Adrenal gland (tissue), 19 donors: Measurements from ENCODE around the gene DHDH. TPM values are rescaled to one million over a fixed set of nuclear protein-coding genes. Genes with fewer than 3 reads are reported as not detected.
A peak's percentile ranks its signal among the peaks of the same experiment; 100 is the strongest.
"Not testable (repeated sequence)": the region's sequence is repeated elsewhere in the genome, so short reads cannot be mapped to it uniquely, and the experiment has no call there.

ENCODE experiments used
- DNase-seq, 7 donors: peaks; one replicate each; pipeline ENCODE4 v3.0.0-alpha.2; 2019 to 2020
- H3K27ac ChIP-seq, 5 donors: fragments of 200-600 bp; sonication (generic) in 4 of 5; 1 replicate in 3 of 5; 2 replicates in 2 of 5; pipeline versions ENCODE4 v1.5.1 to v1.8.0; 2016 to 2020; ENCODE audit warnings: mild to moderate bottlenecking in 1 of 5
- H3K27me3 ChIP-seq: fragments of 200-600 bp; 2 replicates; pipeline ENCODE4 v1.8.0; 2021
- H3K36me3 ChIP-seq, 2 donors: fragments of 200-600 bp; replicated peaks in 1 of 2; 1 replicate in 1 of 2; 2 replicates in 1 of 2; pipeline versions ENCODE4 v1.5.1 to v1.8.0; 2018 to 2022
- H3K4me1 ChIP-seq, 2 donors: fragments of 200-600 bp; replicated peaks in 1 of 2; 1 replicate in 1 of 2; 2 replicates in 1 of 2; pipeline versions ENCODE4 v1.5.1 to v1.8.0; 2018 to 2021
- H3K4me3 ChIP-seq, 4 donors: fragments of 200-600 bp; sonication (generic) in 3 of 4; one replicate each; pipeline ENCODE4 v1.5.1; 2016 to 2018
- H3K9me3 ChIP-seq, 3 donors: fragments of 200-600 bp; sonication (generic) in 1 of 3; replicated peaks in 1 of 3; 1 replicate in 2 of 3; 2 replicates in 1 of 3; pipeline versions ENCODE4 v1.5.1 to v1.8.0; 2016 to 2021
- POLR2A ChIP-seq, 2 donors: fragments of 450-650 bp; IDR thresholded peaks; one replicate each; pipeline ENCODE4 v1.6.1; 2017; ENCODE audit warnings: antibody characterized with exemption in 2 of 2, mild to moderate bottlenecking in 2 of 2, moderate library complexity in 1 of 2
- WGBS, 4 donors: extraction: QIAGEN DNeasy Blood & Tissue Kit in 2 of 4; methylation state at CpG; one replicate each; pipeline versions ENCODE4 v1.1.5 to v1.1.7; 2013 to 2017; 5-methylcytosine and 5-hydroxymethylcytosine counted together
- intact Hi-C, 2 donors: fragments of 100-400 bp; cut with DNase I; formaldehyde crosslinking; loops; one replicate each; pipeline versions ENCODE4 v1.14.1 to v1.15.0; 2022 to 2023
- long read RNA-seq, 10 donors: library from polyadenylated mRNA in 3 of 10; unstranded in 2 of 10; stranded (forward) in 1 of 10; transcript quantifications; one replicate each; pipeline ENCODE4 v2.0.0 and lab custom pipeline, GENCODE V29; 2021 to 2026
- polyA plus RNA-seq, 3 donors: library from polyadenylated mRNA; stranded (reverse); fragments of 200-250 nt in 2 of 3; fragments of 350-450 nt in 1 of 3; fragmentation: Illumina TruSeq in 1 of 3; extraction: RNeasy Lipid Tissue Mini Kit (QIAGEN cat#74804) in 1 of 3; gene quantifications; one replicate each; pipeline ENCODE4 v1.2.3, GENCODE V29; 2013 to 2014
- total RNA-seq, 9 donors: library from RNA; depleted of rRNA in 4 of 9; stranded (reverse); fragments of >200 nt in 4 of 9; fragments of 120-200 nt in 1 of 9; fragmentation: NEBNext Ultra II Directional in 1 of 9; extraction: Animal tissue kit (Norgen Biotek cat#: 25700) in 1 of 9; gene quantifications; one replicate each; pipeline versions ENCODE4 v1.1.0 to v1.2.4, GENCODE V29; 2013 to 2023
- TF ChIP-seq, protein P1 (sequence below), 6 experiments: fragments of 450-650 bp in 4 of 6; fragments of 200-600 bp in 2 of 6; sonication (generic) in 1 of 6; IDR thresholded peaks; 1 replicate in 5 of 6; 2 replicates in 1 of 6; pipeline versions ENCODE4 v1.5.1 to v1.8.0; 2016 to 2021; ENCODE audit warnings: antibody characterized with exemption in 6 of 6, mild to moderate bottlenecking in 2 of 6, moderate library complexity in 1 of 6
- donor health status: healthy with polysubstance abuse.
- donor health status: Bipolar disorder and iron deficiency.
- donor health status: DM: yes; HTN: yes; CAD: no.
- donor health status: DM: no; HTN: no; CAD: no.
- donor health status: DM: no; HTN: no; CAD: no.
- donor health status: DM: yes; HTN: yes; CAD: no.

DHDH gene
- total RNA-seq (under 1 TPM in 4 of 9 donors, not detected in 5; 0.17 to 0.56 (median 0.33) TPM), polyA plus RNA-seq (1 to 10 TPM in 1 of 3 donors, under 1 TPM in 2; 0.27 to 2.8 (median 0.47) TPM)
- long read RNA-seq, donor 1 = 0 reads
- long read RNA-seq, donor 2, partial matches to known transcripts = 0 of 1 reads
- long read RNA-seq, donor 2, other reads (novel, unspliced or antisense) = 0 of 1 reads
- long read RNA-seq, donor 3 = 0 reads
- long read RNA-seq, donor 4 = 0 reads
- long read RNA-seq, donor 5 = 0 reads
- long read RNA-seq, donor 6 = 0 reads
- long read RNA-seq, donor 7 = 0 reads
- long read RNA-seq, donor 8 = 0 reads
- long read RNA-seq, donor 9 = 0 reads
- long read RNA-seq, donor 10 = 0 reads

GRCh38 chr19:48933382-48933932, at the start of gene DHDH:
DHDH (plus strand) TSS chr19:48933699; CDS start chr19:48933722, 23 bp downstream.
- intact Hi-C loops = no loop called here
- Histone ChIP-seq H3K4me3 (peak within 1 kb of the TSS in 1 of 4 donors; percentile 42), H3K36me3 (no peaks in the 10 kb centered on the region), H3K27me3 (no peaks in the 10 kb centered on the region), H3K9me3 (no peaks in the 10 kb centered on the region), H3K27ac (no peak within 1 kb of the TSS), H3K4me1 (no peaks in the 10 kb centered on the region)
- peak; percentile 51 to 83 (median 66) for DNase-seq
- 0 to 2% (median 0%) methylated on average over 8 to 43 of the region's 43 CpGs for WGBS, 4 donors
- TF ChIP-seq, protein P1, sequence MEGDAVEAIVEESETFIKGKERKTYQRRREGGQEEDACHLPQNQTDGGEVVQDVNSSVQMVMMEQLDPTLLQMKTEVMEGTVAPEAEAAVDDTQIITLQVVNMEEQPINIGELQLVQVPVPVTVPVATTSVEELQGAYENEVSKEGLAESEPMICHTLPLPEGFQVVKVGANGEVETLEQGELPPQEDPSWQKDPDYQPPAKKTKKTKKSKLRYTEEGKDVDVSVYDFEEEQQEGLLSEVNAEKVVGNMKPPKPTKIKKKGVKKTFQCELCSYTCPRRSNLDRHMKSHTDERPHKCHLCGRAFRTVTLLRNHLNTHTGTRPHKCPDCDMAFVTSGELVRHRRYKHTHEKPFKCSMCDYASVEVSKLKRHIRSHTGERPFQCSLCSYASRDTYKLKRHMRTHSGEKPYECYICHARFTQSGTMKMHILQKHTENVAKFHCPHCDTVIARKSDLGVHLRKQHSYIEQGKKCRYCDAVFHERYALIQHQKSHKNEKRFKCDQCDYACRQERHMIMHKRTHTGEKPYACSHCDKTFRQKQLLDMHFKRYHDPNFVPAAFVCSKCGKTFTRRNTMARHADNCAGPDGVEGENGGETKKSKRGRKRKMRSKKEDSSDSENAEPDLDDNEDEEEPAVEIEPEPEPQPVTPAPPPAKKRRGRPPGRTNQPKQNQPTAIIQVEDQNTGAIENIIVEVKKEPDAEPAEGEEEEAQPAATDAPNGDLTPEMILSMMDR (IDR thresholded peaks at IDR 0.05) = no peak
- no peak for TF ChIP-seq POLR2A (IDR thresholded peaks at IDR 0.05)

- no peaks in the 10 kb centered on the region for H3K27me3 ChIP-seq
- 95 to 97% (median 96%) methylated on average over 7 of the region's 7 CpGs for WGBS, 4 donors
Measured at GRCh38 chr19:48883726-48884125, 49.8 kb upstream of the DHDH start.

GRCh38 chr19:48887861-48888612, 45.5 kb upstream of the DHDH start:
- TF ChIP-seq POLR2A (IDR thresholded peaks at IDR 0.05) = no peak
- TF ChIP-seq, protein P1 (IDR thresholded peaks at IDR 0.05) = no peak
- H3K9me3 ChIP-seq = no peaks in the 10 kb centered on the region
- intact Hi-C loops = no loop called here
- no peaks in the 10 kb centered on the region for H3K36me3 ChIP-seq
- H3K4me1 ChIP-seq = no peaks in the 10 kb centered on the region
- no peak overlapping the region for H3K27ac ChIP-seq
- H3K27me3 ChIP-seq = no peaks in the 10 kb centered on the region
- no peak overlapping the region for H3K4me3 ChIP-seq
- DNase-seq = no peak
- WGBS, 4 donors = 80 to 95% (median 93%) methylated on average over 9 to 21 of the region's 21 CpGs

More at GRCh38 chr19:48883726-48884125, 49.8 kb upstream of the DHDH start:
- H3K27ac ChIP-seq = no peak overlapping the region
- no peaks in the 10 kb centered on the region for H3K9me3 ChIP-seq
- TF ChIP-seq, protein P1 (IDR thresholded peaks at IDR 0.05) = no peak
- no peak for TF ChIP-seq POLR2A (IDR thresholded peaks at IDR 0.05)
- no peak overlapping the region for H3K4me3 ChIP-seq
- H3K36me3 ChIP-seq = no peaks in the 10 kb centered on the region
- H3K4me1 ChIP-seq = no peaks in the 10 kb centered on the region
- intact Hi-C loops = no loop called here
- no peak for DNase-seq

GRCh38 chr19:48889496-48889895, 44.0 kb upstream of the DHDH start:
- DNase-seq, H3K4me3 ChIP-seq, intact Hi-C loops, H3K27me3 ChIP-seq, H3K9me3 ChIP-seq, H3K4me1 ChIP-seq, H3K36me3 ChIP-seq, H3K27ac ChIP-seq: not testable (repeated sequence)
- 50 to 75% (median 65%) methylated on average over 2 to 3 of the region's 3 CpGs for WGBS, 4 donors
